ENCODE data around the gene IL31RA. TPM values are rescaled to one million over a fixed set of nuclear protein-coding genes. Genes with fewer than 3 reads are reported as not detected.
A peak's percentile ranks its signal among the peaks of the same experiment; 100 is the strongest.

The IL31RA gene
- total and polyA plus RNA-seq, 2 donors, result 2.9 to 3.3 TPM

- DNase-seq (ENCODE audit: low read depth in 6 of 9, low spot score in 9 of 9), result no peak
- H3K36me3 ChIP-seq (ENCODE audit: control insufficient read depth in 2 of 2, insufficient read depth in 2 of 2, low read length in 1 of 2), result peaks cover 14 to 59% of the 10 kb centered on the region in 2 donors
- peak overlapping the region in 1 of 2 donors; percentile 5 for H3K27ac ChIP-seq (ENCODE audit: low read depth in 1 of 2, low read length in 1 of 2)
- no peaks in the 10 kb centered on the region for H3K9me3 ChIP-seq (ENCODE audit: control insufficient read depth in 2 of 2, insufficient read depth in 1 of 2, low read length in 1 of 2)
- 98% methylated on average over 6 of the region's 6 CpGs for WGBS
- H3K27me3 ChIP-seq (ENCODE audit: control insufficient read depth in 2 of 2, insufficient read depth in 1 of 2, low read length in 1 of 2), result no peaks in the 10 kb centered on the region
- H3K4me3 ChIP-seq (ENCODE audit: low read length in 2 of 2), result no peak overlapping the region
- H3K4me1 ChIP-seq (ENCODE audit: control insufficient read depth in 2 of 2, insufficient read depth in 2 of 2, low read length in 2 of 2), result no peaks in the 10 kb centered on the region
Measured at GRCh38 chr5:55965525-55965924, 114.4 kb downstream of the IL31RA start.

GRCh38 chr5:55966284-55966683, 115.1 kb downstream of the IL31RA start:
- Histone ChIP-seq H3K27ac (ENCODE audit: low read depth in 1 of 2, low read length in 1 of 2) (no peak overlapping the region), H3K36me3 (ENCODE audit: control insufficient read depth in 2 of 2, insufficient read depth in 2 of 2, low read length in 1 of 2) (peaks cover 12 to 54% of the 10 kb centered on the region in 2 donors), H3K27me3 (ENCODE audit: control insufficient read depth in 2 of 2, insufficient read depth in 1 of 2, low read length in 1 of 2) (no peaks in the 10 kb centered on the region), H3K9me3 (ENCODE audit: control insufficient read depth in 2 of 2, insufficient read depth in 1 of 2, low read length in 1 of 2) (no peaks in the 10 kb centered on the region), H3K4me1 (ENCODE audit: control insufficient read depth in 2 of 2, insufficient read depth in 2 of 2, low read length in 2 of 2) (no peaks in the 10 kb centered on the region), H3K4me3 (ENCODE audit: low read length in 2 of 2) (no peak overlapping the region)
- no peak for DNase-seq (ENCODE audit: low read depth in 6 of 9, low spot score in 9 of 9)

- Histone ChIP-seq H3K4me1 (ENCODE audit: control insufficient read depth in 2 of 2, insufficient read depth in 2 of 2, low read length in 2 of 2) (no peaks in the 10 kb centered on the region), H3K36me3 (ENCODE audit: control insufficient read depth in 2 of 2, insufficient read depth in 2 of 2, low read length in 1 of 2) (peaks cover 11 to 49% of the 10 kb centered on the region in 2 donors)
Measured at GRCh38 chr5:55969956-55970355, 118.8 kb downstream of the IL31RA start.

More at GRCh38 chr5:55969956-55970355, 118.8 kb downstream of the IL31RA start:
- no peaks in the 10 kb centered on the region for H3K9me3 ChIP-seq (ENCODE audit: control insufficient read depth in 2 of 2, insufficient read depth in 1 of 2, low read length in 1 of 2)
- H3K27me3 ChIP-seq (ENCODE audit: control insufficient read depth in 2 of 2, insufficient read depth in 1 of 2, low read length in 1 of 2), result no peaks in the 10 kb centered on the region
- no peak overlapping the region for H3K4me3 ChIP-seq (ENCODE audit: low read length in 2 of 2)
- DNase-seq (ENCODE audit: low read depth in 6 of 9, low spot score in 9 of 9), result no peak
- 87% methylated on average over 1 of the region's 1 CpG for WGBS
- H3K27ac ChIP-seq (ENCODE audit: low read depth in 1 of 2, low read length in 1 of 2), result no peak overlapping the region

Other genes with a start within 250 kb of the IL31RA start
- 29.3 TPM for gene SLC38A9, start 139.0 kb upstream of the IL31RA start, total RNA-seq
- gene SLC38A9, start 139.0 kb upstream of the IL31RA start, polyA plus RNA-seq, result 18.4 TPM
- 0.57 TPM for gene DDX4, start 113.3 kb upstream of the IL31RA start, total RNA-seq
- gene DDX4, start 113.3 kb upstream of the IL31RA start, polyA plus RNA-seq, result 0.57 TPM
- 95.9 TPM for gene IL6ST, start 143.6 kb downstream of the IL31RA start, total RNA-seq
- gene IL6ST, start 143.6 kb downstream of the IL31RA start, polyA plus RNA-seq, result 94.1 TPM

All from thymus (tissue), 11 donors.